K562 (cell line): Measurements from ENCODE around the gene CFAP157. TPM values are rescaled to one million over a fixed set of nuclear protein-coding genes. Genes with fewer than 3 reads are reported as not detected.

Experiments
- ATF4 ChIP-seq: fragments of 450-650 bp; formaldehyde crosslinking; IDR thresholded peaks from 2 replicates; pipeline ENCODE4 v1.4.0; 2022; ENCODE audit warnings: mild to moderate bottlenecking, moderate library complexity
- BACH1 ChIP-seq: fragments of 200-800 bp; sonication (Bioruptor generic); IDR thresholded peaks from 2 replicates; pipeline ENCODE4 v1.6.1; 2016; ENCODE audit warnings: missing genetic modification characterization, missing compliant biosample characterization
- BRF1 ChIP-seq: IDR thresholded peaks from 3 replicates; pipeline ENCODE4 v1.6.1; 2011; ENCODE audit warnings: borderline replicate concordance, mild to moderate bottlenecking; ENCODE audit not compliant: insufficient read length; ENCODE audit errors: extremely low read depth
- DIDO1 ChIP-seq: fragments of 450-650 bp; IDR thresholded peaks from 2 replicates; pipeline ENCODE4 v1.6.1; 2016; ENCODE audit warnings: low read depth, missing biosample characterization, missing genetic modification characterization
- DMBX1 ChIP-seq: fragments of 250-450 bp; sonication (Bioruptor Pico); IDR thresholded peaks from 2 replicates; pipeline ENCODE4 v1.8.0; 2022; ENCODE audit warnings: inconsistent platforms, mild to moderate bottlenecking, moderate library complexity, borderline replicate concordance
- FOXP1 ChIP-seq: sonication (generic); formaldehyde crosslinking; IDR thresholded peaks from 2 replicates; pipeline ENCODE4 v1.8.0; 2022; ENCODE audit warnings: mild to moderate bottlenecking, missing genetic modification reagents
- ILF3 ChIP-seq: fragments of 450-650 bp; IDR thresholded peaks from 2 replicates; pipeline ENCODE4 v1.6.1; 2018; ENCODE audit warnings: antibody characterized with exemption, mild to moderate bottlenecking, moderate library complexity, borderline replicate concordance
- JUNB ChIP-seq: fragments of 450-650 bp; formaldehyde crosslinking; conservative IDR thresholded peaks from 2 replicates; pipeline ENCODE4 v1.4.0; 2020; ENCODE audit warnings: mild to moderate bottlenecking
- KDM2B ChIP-seq: fragments of 250-450 bp; sonication (Bioruptor Pico); IDR thresholded peaks from 2 replicates; pipeline ENCODE4 v1.8.0; 2021; ENCODE audit warnings: mild to moderate bottlenecking, moderate library complexity
- MBD2 ChIP-seq: sonication (generic); IDR thresholded peaks from 2 replicates; pipeline ENCODE4 v1.6.1; 2016; ENCODE audit warnings: low read depth, borderline replicate concordance
- MCM7 ChIP-seq, 2 experiments: fragments of 450-650 bp; IDR thresholded peaks; 2 replicates each; pipeline ENCODE4 v1.6.1; 2016 to 2018
- MIER1 ChIP-seq: fragments of 450-650 bp; IDR thresholded peaks from 2 replicates; pipeline ENCODE4 v1.6.1; 2016; ENCODE audit warnings: antibody characterized with exemption, mild to moderate bottlenecking, low read depth
- MNT ChIP-seq, 2 experiments: fragments of 450-650 bp; conservative IDR thresholded peaks; 2 replicates each; pipeline ENCODE4 v1.6.1; 2017; ENCODE audit warnings: mild to moderate bottlenecking in 2 of 2, moderate library complexity in 2 of 2
- NR0B1 ChIP-seq: fragments of 450-650 bp; IDR thresholded peaks from one replicate; pipeline ENCODE4 v1.6.1; 2018; ENCODE audit warnings: mild to moderate bottlenecking, moderate library complexity; ENCODE audit not compliant: partially characterized antibody
- POLR2AphosphoS2 ChIP-seq: IDR thresholded peaks from 2 replicates; pipeline ENCODE4 v1.6.1; 2012; ENCODE audit warnings: low read length, improper control_type of control experiment
- RBM34 ChIP-seq: fragments of 200-400 bp; formaldehyde crosslinking; IDR thresholded peaks from 2 replicates; pipeline ENCODE4 v1.6.1; 2018; ENCODE audit warnings: low read length, borderline replicate concordance; ENCODE audit not compliant: insufficient read depth
- SMC3 ChIP-seq: conservative IDR thresholded peaks from 2 replicates; pipeline ENCODE4 v1.6.1; 2011; ENCODE audit warnings: low read depth, low read length, improper control_type of control experiment; ENCODE audit not compliant: insufficient read depth
- TBP ChIP-seq: optimal IDR thresholded peaks from 2 replicates; pipeline ENCODE3; 2011; ENCODE audit warnings: low read depth, low read length, improper control_type of control experiment
- XRCC5 ChIP-seq: fragments of 200-400 bp; formaldehyde crosslinking; IDR thresholded peaks from 2 replicates; pipeline ENCODE4 v1.6.1; 2017; ENCODE audit warnings: low read depth, mild to moderate bottlenecking, low read length
- ZKSCAN8 ChIP-seq: fragments of 200-800 bp; sonication (Bioruptor generic); IDR thresholded peaks from 2 replicates; pipeline ENCODE4 v1.6.1; 2016; ENCODE audit warnings: missing genetic modification characterization, missing compliant biosample characterization
- ZNF324 ChIP-seq: fragments of 250-450 bp; sonication (Bioruptor Pico); IDR thresholded peaks from 2 replicates; pipeline ENCODE4 v1.4.0; 2020; ENCODE audit warnings: mild to moderate bottlenecking
- ZNF583 ChIP-seq: fragments of 250-450 bp; sonication (Bioruptor Pico); IDR thresholded peaks from 2 replicates; pipeline ENCODE4 v1.4.0; 2020
- ZNF717 ChIP-seq: fragments of 250-450 bp; sonication (Bioruptor Pico); IDR thresholded peaks from 2 replicates; pipeline ENCODE4 v1.5.0; 2021
- ZNF75A ChIP-seq: fragments of 450-650 bp; formaldehyde crosslinking; IDR thresholded peaks from 2 replicates; pipeline ENCODE4 v1.4.0; 2020; ENCODE audit warnings: mild to moderate bottlenecking
- polyA plus RNA-seq, 8 experiments: library from polyadenylated mRNA; depleted of rRNA in 4 of 8; stranded (reverse) in 5 of 8; unstranded in 3 of 8; fragments of >200 nt; fragmentation: Nextera tagmentation in 2 of 8; fragmentation: Illumina TruSeq in 1 of 8; extraction: Ambion mirVana in 2 of 8; extraction: Trizol in 1 of 8; gene quantifications; 2 replicates each; pipeline versions ENCODE4 v1.2.1 to v1.2.3, GENCODE V29; 2011 to 2014; ENCODE audit warnings: inconsistent platforms in 1 of 8, missing spikeins in 1 of 8
- total RNA-seq, 7 experiments: library from RNA; depleted of rRNA in 6 of 7; stranded (reverse); fragments of >200 nt in 6 of 7; fragmentation: Illumina TruSeq in 2 of 7; extraction: Trizol in 2 of 7; gene quantifications; 2 replicates each; pipeline versions ENCODE4 v1.2.1 to v1.2.3, GENCODE V29; 2011 to 2021; ENCODE audit warnings: low replicate concordance in 1 of 7
- TF ChIP-seq, protein P1 (sequence below), 2 experiments: fragments of 450-650 bp; IDR thresholded peaks; 2 replicates each; pipeline ENCODE4 v1.6.1; 2016

Gene CFAP157
- total and polyA plus RNA-seq, 9 of the 15 experiments (the other 6 are each of a cell fraction or from before 2014, with no cell fraction given), result 0.03 TPM; not detected in 8

- TF ChIP-seq XRCC5 (no peak), MIER1 (no peak), POLR2AphosphoS2 (no peak), KDM2B (CRISPR knock-in tag) (no peak), ZKSCAN8 (no peak), ZNF583 (CRISPR knock-in tag) (no peak), TBP (no peak), BACH1 (tag) (no peak), ZNF75A (CRISPR knock-in tag) (no peak), ZNF717 (no peak), MBD2 (peak; percentile 100), NR0B1 (no peak), ILF3 (no peak), BRF1 (no peak), RBM34 (no peak), FOXP1 (no peak), ATF4 (CRISPR knock-in tag) (no peak), ZNF324 (CRISPR knock-in tag) (no peak), DMBX1 (CRISPR knock-in tag) (no peak), MCM7 (IDR thresholded peaks at IDR 0.05) (no peak), JUNB (peak; percentile 68; the same call in 1 of the 2 replicates), MNT (conservative IDR thresholded peaks at IDR 0.05) (peak; percentile 91 to 96), DIDO1 (tag) (no peak), SMC3 (no peak)
- TF ChIP-seq, protein P1, sequence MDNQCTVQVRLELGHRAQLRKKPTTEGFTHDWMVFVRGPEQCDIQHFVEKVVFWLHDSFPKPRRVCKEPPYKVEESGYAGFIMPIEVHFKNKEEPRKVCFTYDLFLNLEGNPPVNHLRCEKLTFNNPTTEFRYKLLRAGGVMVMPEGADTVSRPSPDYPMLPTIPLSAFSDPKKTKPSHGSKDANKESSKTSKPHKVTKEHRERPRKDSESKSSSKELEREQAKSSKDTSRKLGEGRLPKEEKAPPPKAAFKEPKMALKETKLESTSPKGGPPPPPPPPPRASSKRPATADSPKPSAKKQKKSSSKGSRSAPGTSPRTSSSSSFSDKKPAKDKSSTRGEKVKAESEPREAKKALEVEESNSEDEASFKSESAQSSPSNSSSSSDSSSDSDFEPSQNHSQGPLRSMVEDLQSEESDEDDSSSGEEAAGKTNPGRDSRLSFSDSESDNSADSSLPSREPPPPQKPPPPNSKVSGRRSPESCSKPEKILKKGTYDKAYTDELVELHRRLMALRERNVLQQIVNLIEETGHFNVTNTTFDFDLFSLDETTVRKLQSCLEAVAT (IDR thresholded peaks at IDR 0.05), result no peak
Measured at GRCh38 chr9:127715470-127716337, 8.9 kb downstream of the CFAP157 start, which contains the start of the genes PTRH1 and TTC16 (continued).
